GM19099 (cell line): Measurements from ENCODE around the gene APOE.
A peak's percentile ranks its signal among the peaks of the same experiment; 100 is the strongest.

ENCODE experiments used
- POLR2A ChIP-seq: IDR thresholded peaks from 3 replicates; pipeline ENCODE4 v1.6.1; 2011; ENCODE audit warnings: low read depth; ENCODE audit not compliant: insufficient read length; ENCODE audit errors: extremely low read depth

APOE gene

DNA sequence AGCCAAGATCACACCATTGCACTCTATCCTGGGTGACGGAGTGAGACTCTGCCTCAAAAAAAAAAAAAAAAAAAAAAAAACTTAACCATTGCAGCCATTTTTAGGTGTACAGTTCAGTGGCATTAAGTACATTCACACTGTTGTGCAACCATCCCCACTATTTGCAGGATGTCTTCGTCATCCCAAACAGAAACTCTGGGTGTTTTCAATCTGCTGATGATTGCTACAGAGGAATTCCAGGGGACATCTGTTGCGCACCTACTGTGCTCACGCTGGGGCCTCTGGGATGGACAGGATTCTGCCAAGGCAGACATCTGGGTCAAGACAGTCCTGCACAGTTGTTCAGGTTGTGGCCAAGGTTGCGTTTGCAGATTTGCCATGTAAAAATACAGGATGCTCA is 34.1 kb downstream of the APOE start:
- no peak for TF ChIP-seq POLR2A

DNA sequence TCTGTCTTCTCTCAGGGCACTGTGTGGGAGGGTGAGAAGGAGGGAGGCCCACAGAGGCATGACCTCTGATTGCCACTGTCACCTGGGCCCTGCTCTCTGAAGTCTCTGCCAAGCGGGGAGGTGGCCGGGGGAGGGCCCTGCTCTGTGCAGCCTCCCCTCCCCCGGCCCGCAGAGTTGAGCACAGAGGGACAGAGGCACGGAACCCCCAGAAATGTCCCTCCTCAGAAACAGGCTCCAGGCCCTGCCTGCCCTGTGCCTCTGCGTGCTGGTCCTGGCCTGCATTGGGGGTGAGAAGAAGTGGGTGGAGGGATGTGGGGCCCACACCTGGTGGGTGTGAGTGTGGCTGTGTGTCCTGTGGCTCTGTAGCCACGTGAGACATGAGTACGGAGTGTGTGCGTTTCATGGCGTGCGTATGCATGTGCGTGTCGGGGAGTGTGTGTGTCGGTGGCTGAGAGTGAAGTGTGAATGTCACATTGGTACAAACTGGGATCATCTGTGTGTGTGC is 36.5 kb downstream of the APOE start, which contains the start of gene APOC4:
TSS of gene APOC4 (plus strand) at position 171 of the 505 bp plus-strand sequence. CDS start at position 212, 41 bp downstream.
- TF ChIP-seq POLR2A = no peak

DNA sequence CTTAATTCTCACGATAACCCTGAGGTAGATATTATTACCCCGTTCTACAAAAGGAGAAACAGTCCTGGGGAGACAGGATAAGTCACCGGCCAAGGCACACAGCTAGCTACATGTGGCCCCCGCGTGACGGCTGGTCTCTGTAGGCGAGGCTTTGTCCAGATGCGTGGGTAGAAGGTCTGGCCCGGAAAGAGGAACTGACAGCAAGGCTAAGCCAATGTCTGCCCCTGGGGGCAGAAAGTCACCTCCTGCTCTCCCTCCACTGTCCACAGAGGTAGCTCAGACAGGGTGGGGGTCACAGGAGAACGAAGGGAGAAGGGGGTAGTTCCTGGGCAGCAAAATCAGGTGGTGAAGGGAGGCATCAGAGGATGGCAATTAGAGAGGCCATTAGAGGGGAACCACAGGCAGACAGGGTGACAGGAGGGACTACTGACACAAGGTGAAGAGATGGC is 38.2 kb downstream of the APOE start:
- TF ChIP-seq POLR2A = peak; percentile 33

DNA sequence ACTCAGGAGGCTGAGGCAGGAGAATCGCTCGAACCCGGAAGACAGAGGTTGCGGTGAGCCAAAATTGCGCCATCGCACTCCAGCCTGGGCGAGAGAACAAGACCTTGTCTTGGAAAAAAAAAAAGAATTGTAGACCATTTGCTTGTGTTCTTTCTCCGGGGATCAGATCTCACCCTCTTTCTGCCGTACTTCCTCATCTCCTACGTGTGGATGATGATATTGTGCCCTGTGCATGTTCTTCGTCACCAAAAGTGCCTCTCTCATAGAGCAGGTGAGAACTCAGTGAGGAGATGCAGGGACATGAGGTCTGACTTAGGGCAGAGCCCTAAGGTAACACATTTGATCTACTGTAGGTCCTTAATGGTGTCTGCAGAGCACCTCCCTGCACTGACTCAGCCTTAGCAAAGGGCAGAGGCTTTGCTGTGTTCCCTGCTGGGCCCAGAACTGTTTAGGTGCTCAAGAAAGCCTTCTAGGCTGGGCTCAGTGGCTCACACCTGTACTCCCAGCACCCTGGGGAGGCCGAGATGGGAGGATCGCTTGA is 41.5 kb downstream of the APOE start:
- no peak for TF ChIP-seq POLR2A

DNA sequence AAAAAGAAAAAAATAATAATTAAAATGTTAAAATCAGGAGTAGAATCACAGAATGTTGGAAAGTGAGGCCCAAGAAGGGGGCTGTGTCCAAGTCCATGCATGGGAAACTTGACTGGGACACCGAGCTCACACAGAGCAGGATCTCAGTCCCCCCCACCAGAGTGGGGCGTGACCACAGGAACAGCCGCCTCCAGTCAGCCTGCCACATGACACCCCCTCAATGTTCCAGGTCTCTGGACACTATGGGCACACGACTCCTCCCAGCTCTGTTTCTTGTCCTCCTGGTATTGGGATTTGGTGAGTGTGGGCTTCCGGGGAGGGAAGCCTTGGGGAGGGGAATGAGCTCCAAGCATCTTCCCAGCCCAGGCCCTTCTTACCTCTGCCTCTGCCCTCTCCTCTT is 42.6 kb downstream of the APOE start:
- no peak for TF ChIP-seq POLR2A

DNA sequence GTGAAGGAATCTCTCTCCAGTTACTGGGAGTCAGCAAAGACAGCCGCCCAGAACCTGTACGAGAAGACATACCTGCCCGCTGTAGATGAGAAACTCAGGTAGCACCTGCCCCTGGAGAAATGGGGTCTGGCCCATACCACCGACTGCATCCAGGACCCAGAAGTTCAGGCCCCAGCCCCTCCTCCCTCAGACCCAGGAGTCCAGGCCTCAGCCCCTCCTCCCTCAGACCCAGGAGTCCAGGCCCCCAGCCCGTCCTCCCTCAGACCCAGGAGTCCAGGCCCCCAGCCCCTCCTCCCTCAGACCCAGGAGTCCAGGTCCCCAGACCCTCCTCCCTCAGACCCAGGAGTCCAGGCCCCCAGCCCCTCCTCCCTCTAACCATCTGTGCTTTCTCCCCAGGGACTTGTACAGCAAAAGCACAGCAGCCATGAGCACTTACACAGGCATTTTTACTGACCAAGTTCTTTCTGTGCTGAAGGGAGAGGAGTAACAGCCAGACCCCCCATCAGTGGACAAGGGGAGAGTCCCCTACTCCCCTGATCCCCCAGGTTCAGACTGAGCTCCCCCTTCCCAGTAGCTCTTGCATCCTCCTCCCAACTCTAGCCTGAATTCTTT is 43.3 kb downstream of the APOE start:
- TF ChIP-seq POLR2A = no peak

DNA sequence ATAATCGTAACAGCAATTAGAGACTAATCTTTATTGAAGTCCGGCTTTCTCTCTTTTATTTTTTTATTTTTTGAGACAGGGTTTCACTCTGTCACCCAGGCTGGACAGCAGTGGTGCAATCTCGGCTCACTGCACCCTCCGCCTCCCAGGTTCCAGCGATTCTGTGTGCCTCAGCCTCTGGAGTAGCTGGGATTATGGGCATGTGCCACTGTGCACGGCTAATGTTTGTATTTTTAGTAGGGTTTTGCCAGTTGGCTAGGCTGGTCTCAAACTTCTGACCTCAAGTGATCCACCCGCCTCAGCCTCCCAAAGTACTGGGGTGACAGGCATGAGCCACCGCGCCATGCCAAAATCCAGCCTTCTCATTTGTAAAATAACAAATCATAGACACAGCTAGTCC is 44.0 kb downstream of the APOE start:
- no peak for TF ChIP-seq POLR2A

DNA sequence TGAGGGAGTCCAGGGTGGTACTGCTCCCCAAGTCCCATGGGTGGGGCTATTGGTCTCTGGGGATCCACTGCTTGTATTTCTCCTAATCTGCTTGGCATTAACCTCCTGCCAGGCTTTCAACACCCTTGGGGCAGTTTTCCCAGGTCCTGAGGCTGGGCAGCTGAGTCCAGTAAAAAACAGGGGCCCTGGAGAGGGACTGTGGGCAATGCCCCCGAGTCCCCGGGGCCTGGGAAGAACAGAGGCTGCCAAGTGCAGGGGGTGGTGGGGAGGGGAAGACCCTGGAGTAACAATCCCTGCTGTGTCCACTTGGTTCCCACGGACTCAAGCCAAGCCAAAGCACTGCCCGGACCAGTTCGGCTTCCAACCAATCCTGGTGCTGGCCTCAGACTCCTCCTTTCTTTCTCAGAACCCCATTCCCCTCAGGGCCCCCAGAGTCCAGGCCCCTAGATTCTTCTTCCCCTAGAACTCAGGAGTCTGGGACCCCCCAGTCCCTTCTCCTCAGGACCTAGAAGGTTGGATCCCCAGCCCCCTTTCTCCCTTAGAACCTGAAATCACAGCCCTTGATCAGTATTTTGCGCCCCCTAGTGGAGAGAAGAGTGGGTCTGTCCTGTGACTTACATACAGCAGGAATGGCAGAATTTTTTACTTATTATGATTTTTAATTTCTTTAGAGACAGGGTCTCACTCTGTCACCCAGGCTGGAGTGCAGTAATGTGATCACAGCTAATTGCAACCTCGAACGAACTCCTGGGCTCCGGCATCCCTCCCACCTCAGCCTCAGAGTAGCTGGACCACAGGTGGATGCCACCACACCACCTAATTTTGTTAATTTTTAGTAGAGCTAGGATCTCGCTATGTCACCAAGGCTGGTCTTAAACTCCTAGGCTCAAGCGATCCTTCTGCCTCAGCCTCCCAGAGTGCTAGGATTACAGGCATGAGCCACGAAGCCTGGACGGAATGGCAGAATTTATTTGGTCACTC is 45.9 kb downstream of the APOE start:
- no peak for TF ChIP-seq POLR2A

DNA sequence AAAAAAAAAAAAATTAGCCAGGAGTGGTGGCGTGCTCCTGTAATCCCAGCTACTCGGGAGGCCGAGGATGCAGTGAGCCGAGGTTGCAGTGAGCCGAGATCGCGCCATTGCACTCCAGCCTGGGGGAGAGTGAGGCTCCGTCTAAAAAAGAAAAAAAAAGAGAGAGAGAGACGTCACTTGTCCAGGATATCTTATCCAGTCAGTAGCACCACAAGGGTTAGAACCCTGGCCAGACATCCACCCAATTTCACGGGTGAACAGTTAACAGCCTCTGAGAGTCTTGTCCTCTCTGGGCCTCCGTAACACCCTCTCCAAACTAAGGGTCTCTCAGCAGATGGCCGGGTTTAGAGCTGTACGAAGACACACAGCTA is 48.7 kb downstream of the APOE start:
- no peak for TF ChIP-seq POLR2A

DNA sequence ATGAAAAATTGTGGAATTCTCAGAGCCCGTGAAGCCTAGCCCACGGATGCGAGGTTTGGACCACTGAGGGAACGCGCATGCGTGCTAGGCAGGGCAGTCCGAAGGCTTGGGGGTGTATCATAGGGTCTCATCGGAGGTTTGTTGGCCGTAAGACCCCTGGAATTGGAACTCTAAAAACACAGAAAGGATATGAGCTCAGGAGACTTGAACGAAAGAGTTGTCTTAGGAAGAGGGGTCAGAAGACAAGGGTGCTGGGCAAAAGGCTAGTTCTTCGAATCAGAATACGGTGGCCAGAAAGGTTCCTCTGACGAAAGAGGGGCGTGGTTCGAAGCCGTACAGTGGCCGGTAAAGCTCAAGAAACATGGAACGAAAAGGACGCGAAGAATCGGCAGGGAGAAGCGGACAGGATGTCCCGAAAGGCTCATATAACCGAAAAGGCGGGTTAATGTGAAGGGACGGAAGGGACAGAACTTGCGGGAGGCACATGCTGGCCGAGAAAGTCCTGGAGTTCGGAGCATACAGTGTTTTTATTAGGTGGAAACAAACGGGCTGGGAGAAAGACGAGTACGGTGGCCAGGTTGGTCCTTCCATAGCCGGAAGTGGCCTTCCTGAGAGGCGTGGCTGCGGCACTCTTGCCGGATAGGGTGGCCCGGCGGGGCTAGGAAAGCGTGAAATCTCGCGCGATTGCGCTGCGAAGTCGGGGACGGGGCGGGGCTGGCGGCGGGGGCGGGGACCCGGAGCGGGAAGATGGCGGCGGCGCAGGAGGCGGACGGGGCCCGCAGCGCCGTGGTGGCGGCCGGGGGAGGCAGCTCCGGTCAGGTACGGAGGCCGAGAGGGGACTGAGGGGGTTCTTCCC is 49.3 kb downstream of the APOE start, which contains the start of gene CLPTM1:
TSS of gene CLPTM1 (plus strand) at position 732 of the 856 bp plus-strand sequence. CDS start at position 748, 16 bp downstream.
- TF ChIP-seq POLR2A = peak; percentile 92

DNA sequence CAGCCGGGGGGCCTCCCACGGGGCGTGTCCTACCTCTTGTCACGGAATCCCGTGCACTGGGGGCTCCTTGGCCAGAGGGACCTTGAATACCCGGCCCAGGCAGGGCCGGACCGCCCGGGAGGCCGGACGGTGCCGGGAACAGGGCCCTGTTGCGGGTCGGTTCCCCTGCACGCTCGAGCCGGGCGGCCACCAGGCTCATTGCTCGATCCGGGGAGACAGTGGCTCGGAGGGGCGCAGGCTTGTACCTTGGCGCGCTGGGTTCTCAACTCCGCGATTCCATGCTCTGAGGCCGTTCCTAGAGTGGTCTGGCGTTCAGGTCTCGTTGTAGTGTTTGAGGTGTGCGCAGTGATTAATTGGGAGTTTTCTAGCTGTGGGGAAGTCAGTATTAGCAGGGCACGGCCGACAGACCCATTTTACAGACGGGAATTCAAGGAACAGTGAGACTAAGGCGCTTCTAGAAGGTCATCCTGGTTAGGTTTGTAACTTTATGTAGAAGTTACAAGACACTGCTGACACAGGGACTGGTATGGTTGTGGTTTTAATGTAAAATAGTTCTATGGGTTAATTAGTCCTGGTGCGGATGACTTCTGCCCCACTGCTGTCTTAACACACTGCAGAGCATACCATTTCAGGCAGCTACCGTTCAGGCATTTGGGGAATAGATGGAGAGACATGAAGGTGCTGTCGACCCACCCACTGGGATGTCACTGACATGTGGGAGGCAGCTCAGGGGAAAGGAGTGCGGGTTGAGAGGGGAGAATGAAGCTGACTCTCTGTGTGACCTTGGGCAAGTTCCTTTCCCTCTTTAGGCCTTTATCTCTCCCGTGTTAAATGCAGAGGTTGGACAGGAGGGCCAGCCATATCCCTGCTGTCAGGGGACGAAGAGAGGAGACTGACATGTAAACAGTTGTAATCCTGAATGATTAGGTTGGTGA is 50.2 kb downstream of the APOE start:
- TF ChIP-seq POLR2A = no peak

DNA sequence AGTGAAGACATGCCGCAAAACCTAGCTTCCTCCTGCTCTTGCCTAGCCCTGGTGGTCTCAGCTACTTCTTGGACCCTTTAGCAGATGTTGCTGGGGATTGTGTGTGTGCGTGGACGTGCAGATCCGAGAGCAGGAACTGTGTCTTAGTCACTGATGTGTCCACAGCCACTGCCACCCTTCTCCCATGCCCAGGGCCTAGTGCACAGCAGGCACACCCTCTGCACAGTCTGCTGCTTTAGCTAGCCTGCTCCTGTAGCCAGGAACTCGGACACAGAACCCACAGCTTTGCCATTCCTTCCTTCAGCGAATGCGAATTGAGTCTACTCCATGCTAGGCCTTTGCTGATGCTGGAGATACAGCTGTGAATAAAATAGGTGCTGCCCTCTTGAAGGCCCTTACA is 51.9 kb downstream of the APOE start:
- no peak for TF ChIP-seq POLR2A

DNA sequence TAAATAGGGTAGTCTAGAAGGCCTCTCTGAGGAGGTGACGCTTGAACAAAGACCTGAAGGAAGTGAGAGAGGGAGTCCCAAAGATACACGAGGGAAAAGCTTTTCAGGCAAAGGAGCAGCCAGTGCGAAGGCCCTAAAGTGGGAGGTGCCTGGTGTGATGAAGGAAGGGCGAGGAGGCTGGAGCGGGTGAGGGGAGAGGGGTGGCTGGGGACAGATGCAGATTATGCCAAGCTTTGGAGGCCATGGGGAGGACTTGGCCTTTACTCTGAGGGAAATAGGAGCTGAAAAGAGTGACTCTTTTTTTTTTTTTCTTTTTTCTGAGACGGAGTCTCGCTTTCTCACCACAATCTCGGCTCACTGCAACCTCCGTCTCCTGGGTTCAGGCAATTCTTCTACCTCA is 52.5 kb downstream of the APOE start:
- TF ChIP-seq POLR2A = no peak
